Measurements from ENCODE around the gene CHRDL2. TPM values are rescaled to one million over a fixed set of nuclear protein-coding genes. Genes with fewer than 3 reads are reported as not detected.
A peak's percentile ranks its signal among the peaks of the same experiment; 100 is the strongest.
"Not testable (repeated sequence)": the region's sequence is repeated elsewhere in the genome, so short reads cannot be mapped to it uniquely, and the experiment has no call there.

Gene CHRDL2
- total and polyA plus RNA-seq, 7 experiments from 2014 or later: not detected

DNA sequence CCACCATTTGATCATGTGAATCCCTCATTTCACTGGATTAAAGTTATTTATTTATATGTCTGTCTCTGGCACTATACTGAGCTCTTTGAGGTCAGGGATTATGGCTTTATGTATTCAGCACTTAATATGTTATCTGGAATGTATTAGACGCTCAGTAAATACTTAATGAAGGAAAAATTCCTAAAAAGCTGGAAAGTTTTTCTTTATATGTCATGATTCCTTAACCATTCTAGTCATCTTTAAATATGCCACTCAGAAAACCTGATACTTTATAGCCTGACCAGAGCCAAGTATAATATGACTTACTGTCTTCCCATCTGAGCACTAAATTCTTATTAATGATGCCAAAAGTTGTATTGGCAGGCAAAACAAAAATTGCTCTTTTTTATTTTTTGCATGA lies 44.5 kb upstream of the CHRDL2 start:
- no peaks in the 10 kb centered on the region for H3K27me3 Mint-ChIP-seq
- no peak overlapping the region for H3K27ac Mint-ChIP-seq
- ChIA-PET CTCF (interaction anchor here (0.6 kb wide), 1 partner anchor 360 kb away, joined by 5 read pairs; no protein-coding TSS in a partner anchor), POLR2A (no interaction called here)
- no peaks in the 10 kb centered on the region for H3K9me3 Mint-ChIP-seq
- Histone ChIP-seq H3K27me3 (ENCODE audit: control insufficient read depth in 2 of 2, insufficient read depth in 2 of 2, low read length in 2 of 2) (no peaks in the 10 kb centered on the region), H3K27ac (ENCODE audit: low read depth, low read length) (no peak overlapping the region), H3K4me1 (ENCODE audit: control insufficient read depth in 2 of 2, insufficient read depth in 2 of 2, low read length in 2 of 2) (no peaks in the 10 kb centered on the region), H3K4me3 (ENCODE audit: low read length) (no peak overlapping the region), H3K9me3 (ENCODE audit: control insufficient read depth in 2 of 3, low read length in 3 of 3) (no peaks in the 10 kb centered on the region), H3K36me3 (ENCODE audit: control insufficient read depth in 2 of 3, insufficient read depth in 3 of 3, low read length in 3 of 3) (no peaks in the 10 kb centered on the region)
- H3K4me3 Mint-ChIP-seq: no peak overlapping the region
- peaks cover 6 to 53% (median 43%) of the 10 kb centered on the region in 7 donors for H3K4me1 Mint-ChIP-seq
- no peak for ATAC-seq
- peaks cover 0 to 24% (median 12%) of the 10 kb centered on the region in 5 donors for H3K36me3 Mint-ChIP-seq
- intact Hi-C loops (cut with micrococcal nuclease): no loop called here
- DNase-seq: no peak

- no peak overlapping the region for H3K27ac Mint-ChIP-seq
- Histone ChIP-seq H3K36me3 (ENCODE audit: control insufficient read depth in 2 of 3, insufficient read depth in 3 of 3, low read length in 3 of 3) (no peaks in the 10 kb centered on the region), H3K9me3 (ENCODE audit: control insufficient read depth in 2 of 3, low read length in 3 of 3) (no peaks in the 10 kb centered on the region), H3K4me1 (ENCODE audit: control insufficient read depth in 2 of 2, insufficient read depth in 2 of 2, low read length in 2 of 2) (peaks cover 0 to 11% of the 10 kb centered on the region in 2 donors), H3K27me3 (ENCODE audit: control insufficient read depth in 2 of 2, insufficient read depth in 2 of 2, low read length in 2 of 2) (no peaks in the 10 kb centered on the region), H3K4me3 (ENCODE audit: low read length) (no peak overlapping the region), H3K27ac (ENCODE audit: low read depth, low read length) (no peak overlapping the region)
- ChIA-PET CTCF (no interaction called here), POLR2A (no interaction called here)
- peaks cover 16 to 67% (median 62%) of the 10 kb centered on the region in 7 donors for H3K4me1 Mint-ChIP-seq
- H3K4me3 Mint-ChIP-seq: no peak overlapping the region
- DNase-seq (no peak), ATAC-seq (no peak)
- no peaks in the 10 kb centered on the region for H3K9me3 Mint-ChIP-seq
- no peaks in the 10 kb centered on the region for H3K27me3 Mint-ChIP-seq
- intact Hi-C loops (cut with micrococcal nuclease): no loop called here
- H3K36me3 Mint-ChIP-seq: peaks cover 0 to 24% (median 12%) of the 10 kb centered on the region in 5 donors
Observed at GRCh38 chr11:74773476-74773875, 42.2 kb upstream of the CHRDL2 start.

- H3K27ac ChIP-seq (ENCODE audit: low read depth, low read length): no peak overlapping the region
- intact Hi-C loops (cut with micrococcal nuclease): no loop called here
- H3K36me3 Mint-ChIP-seq: peaks cover 0 to 17% (median 9%) of the 10 kb centered on the region in 5 donors
- no peak overlapping the region for H3K27ac Mint-ChIP-seq
- H3K4me3 Mint-ChIP-seq: no peak overlapping the region
- H3K4me1 ChIP-seq (ENCODE audit: control insufficient read depth in 2 of 2, insufficient read depth in 2 of 2, low read length in 2 of 2): peaks cover 0 to 17% of the 10 kb centered on the region in 2 donors
- no peaks in the 10 kb centered on the region for H3K36me3 ChIP-seq (ENCODE audit: control insufficient read depth in 2 of 3, insufficient read depth in 3 of 3, low read length in 3 of 3)
- H3K9me3 ChIP-seq (ENCODE audit: control insufficient read depth in 2 of 3, low read length in 3 of 3): no peaks in the 10 kb centered on the region
- ATAC-seq (no peak), DNase-seq (no peak)
- POLR2A ChIA-PET: no interaction called here
- CTCF ChIA-PET: no interaction called here
- no peak overlapping the region for H3K4me3 ChIP-seq (ENCODE audit: low read length)
- no peaks in the 10 kb centered on the region for H3K27me3 Mint-ChIP-seq
- no peaks in the 10 kb centered on the region for H3K9me3 Mint-ChIP-seq
- H3K27me3 ChIP-seq (ENCODE audit: control insufficient read depth in 2 of 2, insufficient read depth in 2 of 2, low read length in 2 of 2): no peaks in the 10 kb centered on the region
- peaks cover 20 to 67% (median 56%) of the 10 kb centered on the region in 7 donors for H3K4me1 Mint-ChIP-seq
Observed at GRCh38 chr11:74771139-74771538, 39.9 kb upstream of the CHRDL2 start.

- no peak overlapping the region for H3K27ac ChIP-seq (ENCODE audit: low read depth, low read length)
- H3K4me1 ChIP-seq (ENCODE audit: control insufficient read depth in 2 of 2, insufficient read depth in 2 of 2, low read length in 2 of 2): peaks cover 0 to 17% of the 10 kb centered on the region in 2 donors
- POLR2A ChIA-PET: no interaction called here
- ATAC-seq (peak; percentile 24), DNase-seq (no peak)
- H3K4me3 Mint-ChIP-seq: no peak overlapping the region
- no peaks in the 10 kb centered on the region for H3K9me3 ChIP-seq (ENCODE audit: control insufficient read depth in 2 of 3, low read length in 3 of 3)
- H3K27ac Mint-ChIP-seq: no peak overlapping the region
- no peaks in the 10 kb centered on the region for H3K9me3 Mint-ChIP-seq
- H3K4me1 Mint-ChIP-seq: peaks cover 19 to 69% (median 54%) of the 10 kb centered on the region in 7 donors
- CTCF ChIA-PET: no interaction called here
- no peak overlapping the region for H3K4me3 ChIP-seq (ENCODE audit: low read length)
- no peaks in the 10 kb centered on the region for H3K27me3 Mint-ChIP-seq
- H3K27me3 ChIP-seq (ENCODE audit: control insufficient read depth in 2 of 2, insufficient read depth in 2 of 2, low read length in 2 of 2): no peaks in the 10 kb centered on the region
- peaks cover 0 to 15% (median 13%) of the 10 kb centered on the region in 5 donors for H3K36me3 Mint-ChIP-seq
- no peaks in the 10 kb centered on the region for H3K36me3 ChIP-seq (ENCODE audit: control insufficient read depth in 2 of 3, insufficient read depth in 3 of 3, low read length in 3 of 3)
- intact Hi-C loops (cut with micrococcal nuclease): no loop called here
Observed at GRCh38 chr11:74770456-74770855, 39.2 kb upstream of the CHRDL2 start.

DNA sequence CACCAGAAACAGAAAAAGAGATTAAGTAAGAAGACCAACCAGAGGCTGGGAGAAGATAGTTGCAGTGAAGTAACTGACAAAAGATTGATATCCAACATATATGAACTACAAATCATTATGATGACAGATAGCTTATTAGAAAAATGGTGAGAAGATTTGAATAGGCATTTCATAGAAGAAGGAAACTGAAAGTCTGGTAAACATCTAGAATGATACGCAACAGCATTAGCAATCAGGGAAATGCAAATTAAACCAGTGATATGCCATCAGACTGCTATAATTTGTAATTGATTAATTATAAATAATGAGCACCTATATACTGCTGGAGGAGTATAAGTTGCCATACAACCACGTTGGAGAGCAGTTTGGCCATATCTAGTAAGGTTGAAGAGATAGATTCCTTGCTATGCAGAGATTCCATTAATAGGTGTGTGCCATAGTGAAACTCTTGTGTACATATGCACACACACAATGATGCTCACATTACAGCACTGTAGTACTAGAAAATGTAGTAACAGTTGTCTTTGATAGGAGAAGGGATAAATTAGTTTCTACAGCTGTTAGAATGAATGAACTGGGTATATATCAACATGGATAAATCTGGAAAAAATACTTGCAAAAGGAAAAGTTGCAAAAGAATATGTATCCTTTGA lies 38.0 kb upstream of the CHRDL2 start:
- Mint-ChIP-seq H3K4me1 (peaks cover 14 to 68% (median 46%) of the 10 kb centered on the region in 7 donors), H3K27ac (peak overlapping the region in 1 of 9 donors; percentile 28)

DNA sequence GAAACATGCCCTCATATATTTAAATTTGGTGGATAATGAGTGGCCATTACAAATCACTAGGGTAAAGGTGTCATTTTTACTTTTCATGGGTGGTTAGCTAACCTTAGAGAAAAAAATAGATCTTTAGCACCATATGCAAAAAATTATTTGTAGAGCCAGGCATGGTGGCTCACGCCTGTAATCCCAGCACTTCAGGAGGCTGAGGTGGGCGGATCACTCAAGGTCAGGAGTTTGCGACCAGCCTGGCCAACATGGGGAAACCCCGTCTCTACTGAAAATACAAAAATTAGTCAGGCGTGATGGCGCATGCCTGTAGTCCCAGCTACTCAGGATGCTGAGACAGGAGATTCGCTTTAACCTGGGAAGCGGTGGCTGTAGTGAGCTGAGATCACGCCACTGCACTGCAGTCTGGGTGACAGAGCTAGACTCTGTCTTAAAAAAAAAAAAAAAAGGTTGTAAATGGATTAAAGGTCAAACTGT lies 37.0 kb upstream of the CHRDL2 start:
- H3K4me1 ChIP-seq (ENCODE audit: control insufficient read depth in 2 of 2, insufficient read depth in 2 of 2, low read length in 2 of 2): peaks cover 0 to 17% of the 10 kb centered on the region in 2 donors
- H3K27me3 ChIP-seq (ENCODE audit: control insufficient read depth in 2 of 2, insufficient read depth in 2 of 2, low read length in 2 of 2); CTCF ChIA-PET; intact Hi-C loops (cut with micrococcal nuclease); H3K27ac ChIP-seq (ENCODE audit: low read depth, low read length); H3K4me3 ChIP-seq (ENCODE audit: low read length); H3K4me3 Mint-ChIP-seq; H3K27me3 Mint-ChIP-seq; H3K9me3 Mint-ChIP-seq; H3K36me3 ChIP-seq (ENCODE audit: control insufficient read depth in 2 of 3, insufficient read depth in 3 of 3, low read length in 3 of 3); ATAC-seq; H3K9me3 ChIP-seq (ENCODE audit: control insufficient read depth in 2 of 3, low read length in 3 of 3); H3K27ac Mint-ChIP-seq; POLR2A ChIA-PET: not testable (repeated sequence)
- H3K36me3 Mint-ChIP-seq: peaks cover 0 to 20% (median 18%) of the 10 kb centered on the region in 5 donors
- peak in 1 of 9 donors; percentile 34 for DNase-seq
- H3K4me1 Mint-ChIP-seq: peaks cover 14 to 71% (median 48%) of the 10 kb centered on the region in 7 donors

More for the DNA sequence above, 38.0 kb upstream of the CHRDL2 start:
- POLR2A ChIA-PET: no interaction called here
- no peak for DNase-seq
- no peak overlapping the region for H3K27ac ChIP-seq (ENCODE audit: low read depth, low read length)
- Mint-ChIP-seq H3K36me3 (peaks cover 0 to 10% (median 9%) of the 10 kb centered on the region in 5 donors), H3K27me3 (no peaks in the 10 kb centered on the region), H3K9me3 (no peaks in the 10 kb centered on the region), H3K4me3 (no peak overlapping the region)
- intact Hi-C loops (cut with micrococcal nuclease): no loop called here
- peaks cover 0 to 17% of the 10 kb centered on the region in 2 donors for H3K4me1 ChIP-seq (ENCODE audit: control insufficient read depth in 2 of 2, insufficient read depth in 2 of 2, low read length in 2 of 2)
- no peaks in the 10 kb centered on the region for H3K36me3 ChIP-seq (ENCODE audit: control insufficient read depth in 2 of 3, insufficient read depth in 3 of 3, low read length in 3 of 3)
- CTCF ChIA-PET: no interaction called here
- H3K9me3 ChIP-seq (ENCODE audit: control insufficient read depth in 2 of 3, low read length in 3 of 3): no peaks in the 10 kb centered on the region
- no peak for ATAC-seq
- H3K27me3 ChIP-seq (ENCODE audit: control insufficient read depth in 2 of 2, insufficient read depth in 2 of 2, low read length in 2 of 2): no peaks in the 10 kb centered on the region
- H3K4me3 ChIP-seq (ENCODE audit: low read length): no peak overlapping the region

DNA sequence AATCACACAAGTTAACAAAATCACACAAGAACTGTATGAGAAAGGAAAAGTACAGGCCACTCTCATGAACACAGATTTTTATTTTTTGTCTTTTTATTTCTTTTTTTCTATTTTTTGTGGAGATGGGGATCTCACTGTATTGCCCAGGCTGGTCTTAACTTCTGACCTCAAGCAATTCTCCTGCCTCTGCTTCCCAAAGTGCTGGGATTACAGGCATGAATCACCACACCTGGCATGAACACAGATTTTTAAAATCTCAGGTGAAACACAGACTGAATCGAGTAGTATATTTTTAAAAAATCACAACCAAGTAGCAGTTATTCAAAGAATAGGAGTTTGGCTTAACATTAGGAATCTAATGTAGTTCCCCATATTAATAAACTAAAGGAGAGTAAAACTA lies 35.7 kb upstream of the CHRDL2 start:
- no peak overlapping the region for H3K27ac ChIP-seq (ENCODE audit: low read depth, low read length)
- Mint-ChIP-seq H3K36me3 (peaks cover 0 to 30% (median 28%) of the 10 kb centered on the region in 5 donors), H3K4me1 (peaks cover 17 to 73% (median 50%) of the 10 kb centered on the region in 7 donors), H3K4me3 (no peak overlapping the region), H3K9me3 (peaks cover 0 to 5% (median 0%) of the 10 kb centered on the region in 11 donors), H3K27ac (no peak overlapping the region), H3K27me3 (no peaks in the 10 kb centered on the region)
- no peaks in the 10 kb centered on the region for H3K9me3 ChIP-seq (ENCODE audit: control insufficient read depth in 2 of 3, low read length in 3 of 3)
- no peak overlapping the region for H3K4me3 ChIP-seq (ENCODE audit: low read length)
- H3K27me3 ChIP-seq (ENCODE audit: control insufficient read depth in 2 of 2, insufficient read depth in 2 of 2, low read length in 2 of 2): no peaks in the 10 kb centered on the region
- no peaks in the 10 kb centered on the region for H3K36me3 ChIP-seq (ENCODE audit: control insufficient read depth in 2 of 3, insufficient read depth in 3 of 3, low read length in 3 of 3)
- DNase-seq (no peak), ATAC-seq (no peak)
- POLR2A ChIA-PET: no interaction called here
- CTCF ChIA-PET: no interaction called here
- H3K4me1 ChIP-seq (ENCODE audit: control insufficient read depth in 2 of 2, insufficient read depth in 2 of 2, low read length in 2 of 2): peaks cover 0 to 17% of the 10 kb centered on the region in 2 donors
- intact Hi-C loops (cut with micrococcal nuclease): no loop called here
